K562 (cell line): ENCODE data around the gene DHRS13. TPM values are rescaled to one million over a fixed set of nuclear protein-coding genes. Genes with fewer than 3 reads are reported as not detected.

Source experiments
- ATAC-seq: fragments of 200-7000 bp; cut with Tn5 transposase; 3 replicates; pipeline ENCODE4 v1.9.1; 2020; ENCODE audit warnings: moderate library complexity
- BruUV-seq: library from RNA; stranded (reverse); fragments of 400-500 nt; replicated peaks from 2 replicates; lab custom pipeline; 2021; lab: Mats Ljungman, UMichigan
- CTCF ChIA-PET: fragments of 300-600 bp; formaldehyde crosslinking; extraction: SDS; loops from one replicate; lab custom pipeline; 2021; ENCODE audit warnings: low intra/inter-chr PET ratio; lab: Yijun Ruan, JAX
- POLR2A ChIA-PET: fragments of 300-600, 350-650 bp; sonication (Branson Sonifier 250); formaldehyde crosslinking; extraction: SDS; loops from one replicate; lab custom pipeline; 2021; ENCODE audit warnings: antibody characterized with exemption, inconsistent platforms; lab: Yijun Ruan, JAX
- DNase-seq, 4 experiments: peaks; one replicate each; pipeline versions ENCODE4 v3.0.0 to v3.0.0-alpha.2; 2011 to 2018; ENCODE audit warnings: low spot score in 3 of 4, mixed read lengths in 3 of 4; ENCODE audit errors: extremely low read depth in 1 of 4
- FAIRE-seq: peaks from 2 replicates; lab custom pipeline; 2011; peaks lifted over from hg19 to GRCh38; lab: Jason Lieb, UNC
- H2AFZ ChIP-seq: 2 replicates; pipeline ENCODE4 v1.6.0; 2011; ENCODE audit warnings: low read depth, low read length, control low read depth, inconsistent platforms
- H3K27ac ChIP-seq: fragments of 200-600 bp; 3 replicates; pipeline ENCODE4 v1.8.0; 2011; ENCODE audit warnings: low read depth, mild to moderate bottlenecking, control low read depth, inconsistent platforms, low read length, moderate library complexity, mixed read lengths; ENCODE audit errors: extremely low read depth
- H3K27me3 ChIP-seq, 2 experiments: fragments of 300-600 bp in 1 of 2; 2 replicates in 1 of 2; 3 replicates in 1 of 2; pipeline versions ENCODE4 v1.6.0 to v1.8.0; 2011; ENCODE audit warnings: inconsistent platforms in 2 of 2, low read length in 2 of 2, mild to moderate bottlenecking in 1 of 2, mixed read lengths in 1 of 2, moderate library complexity in 1 of 2; ENCODE audit not compliant: control insufficient read depth in 2 of 2, insufficient read depth in 2 of 2
- H3K36me3 ChIP-seq: fragments of 300-600 bp; 3 replicates; pipeline ENCODE4 v1.8.0; 2011; ENCODE audit warnings: mild to moderate bottlenecking, low read length, inconsistent platforms; ENCODE audit not compliant: control insufficient read depth, insufficient read depth
- H3K4me1 ChIP-seq, 2 experiments: fragments of 200-600 bp in 1 of 2; replicated peaks in 1 of 2; 2 replicates in 1 of 2; 3 replicates in 1 of 2; pipeline versions ENCODE4 v1.5.1 to v1.8.0; 2011; ENCODE audit warnings: inconsistent platforms in 2 of 2, low read length in 2 of 2, mild to moderate bottlenecking in 1 of 2, mixed read lengths in 1 of 2, moderate library complexity in 1 of 2; ENCODE audit not compliant: control insufficient read depth in 2 of 2, insufficient read depth in 2 of 2
- H3K4me2 ChIP-seq: 2 replicates; pipeline ENCODE4 v1.6.1; 2011; ENCODE audit warnings: low read length, control low read depth, inconsistent platforms, mixed read lengths; ENCODE audit not compliant: insufficient read depth
- H3K4me3 ChIP-seq: fragments of 200-600 bp; sonication (generic), shearing (Covaris generic); 2 replicates; pipeline ENCODE4 v1.5.1; 2016; ENCODE audit warnings: control low read depth, inconsistent platforms
- H3K79me2 ChIP-seq: fragments of 200-600 bp; 3 replicates; pipeline ENCODE4 v1.8.0; 2011; ENCODE audit warnings: low read length, inconsistent platforms; ENCODE audit not compliant: control insufficient read depth, insufficient read depth
- H3K9ac ChIP-seq, 2 experiments: 2 replicates each; pipeline versions ENCODE4 v1.6.0 to v1.6.1; 2011; ENCODE audit warnings: low read depth in 2 of 2, low read length in 2 of 2, control low read depth in 1 of 2, inconsistent platforms in 1 of 2, mild to moderate bottlenecking in 1 of 2, mixed read lengths in 1 of 2; ENCODE audit not compliant: insufficient read depth in 1 of 2
- H3K9me1 ChIP-seq: one replicate; pipeline ENCODE4 v1.6.0; 2011; ENCODE audit warnings: inconsistent platforms, mild to moderate bottlenecking, low read length, moderate library complexity; ENCODE audit not compliant: control insufficient read depth, insufficient read depth
- H3K9me3 ChIP-seq: replicated peaks from 2 replicates; pipeline ENCODE4 v1.5.1; 2011; ENCODE audit warnings: low read depth, low read length, inconsistent platforms; ENCODE audit not compliant: control insufficient read depth, insufficient read depth
- H4K20me1 ChIP-seq: replicated peaks from 2 replicates; pipeline ENCODE4 v1.6.1; 2011; ENCODE audit warnings: low read length, inconsistent platforms, mixed read lengths; ENCODE audit not compliant: control insufficient read depth, insufficient read depth
- EHMT2 ChIP-seq: fragments of 450-650 bp; IDR thresholded peaks from 2 replicates; pipeline ENCODE4 v1.6.1; 2018; ENCODE audit warnings: antibody characterized with exemption
- GATAD2B ChIP-seq: fragments of 450-650 bp; IDR thresholded peaks from 2 replicates; pipeline ENCODE4 v1.6.1; 2017; ENCODE audit warnings: mild to moderate bottlenecking, borderline replicate concordance
- THRA ChIP-seq: fragments of 450-650 bp; IDR thresholded peaks from 2 replicates; pipeline ENCODE4 v1.6.1; 2017; ENCODE audit warnings: mild to moderate bottlenecking, moderate library complexity
- VEZF1 ChIP-seq: fragments of 200-800 bp; sonication (Bioruptor generic); IDR thresholded peaks from 2 replicates; pipeline ENCODE4 v1.6.1; 2017; ENCODE audit warnings: missing genetic modification characterization, missing compliant biosample characterization
- ZBTB40 ChIP-seq, 2 experiments: fragments of 450-650 bp in 1 of 2; sonication (generic) in 1 of 2; formaldehyde crosslinking in 1 of 2; IDR thresholded peaks; 2 replicates each; pipeline versions ENCODE4 v1.7.1 to v1.9.0; 2016 to 2022; ENCODE audit warnings: inconsistent platforms in 1 of 2, mild to moderate bottlenecking in 1 of 2, missing genetic modification reagents in 1 of 2
- ZKSCAN1 ChIP-seq: fragments of 150-350 bp; IDR thresholded peaks from 2 replicates; pipeline ENCODE4 v1.6.1; 2016; ENCODE audit warnings: low read depth, low read length
- WGBS: fragments of 100-300 bp; shearing (Covaris generic); methylation state at CpG from one replicate; pipeline ENCODE4 v1.1.6; 2016; ENCODE audit warnings: low coverage, mixed read lengths; ENCODE audit not compliant: insufficient coverage; ENCODE audit errors: missing lambda C conversion rate; 5-methylcytosine and 5-hydroxymethylcytosine counted together
- in situ Hi-C: fragments of 300-500 bp; cut with MboI; formaldehyde crosslinking; loops from 4 replicates; pipeline ENCODE4 v1.15.0; 2018; ENCODE audit warnings: inconsistent platforms, mixed read lengths
- intact Hi-C: fragments of 100-400 bp; cut with micrococcal nuclease; formaldehyde crosslinking; loops from 2 replicates; pipeline ENCODE4 v1.14.2; 2022
- polyA plus RNA-seq, 8 experiments: library from polyadenylated mRNA; depleted of rRNA in 4 of 8; stranded (reverse) in 5 of 8; unstranded in 3 of 8; fragments of >200 nt; fragmentation: Nextera tagmentation in 2 of 8; fragmentation: Illumina TruSeq in 1 of 8; extraction: Ambion mirVana in 2 of 8; extraction: Trizol in 1 of 8; gene quantifications; 2 replicates each; pipeline versions ENCODE4 v1.2.1 to v1.2.3, GENCODE V29; 2011 to 2014; ENCODE audit warnings: inconsistent platforms in 1 of 8, missing spikeins in 1 of 8
- total RNA-seq, 7 experiments: library from RNA; depleted of rRNA in 6 of 7; stranded (reverse); fragments of >200 nt in 6 of 7; fragmentation: Illumina TruSeq in 2 of 7; extraction: Trizol in 2 of 7; gene quantifications; 2 replicates each; pipeline versions ENCODE4 v1.2.1 to v1.2.3, GENCODE V29; 2011 to 2021; ENCODE audit warnings: low replicate concordance in 1 of 7

The DHRS13 gene
- total and polyA plus RNA-seq, 9 of the 15 experiments (the other 6 are each of a cell fraction or from before 2014, with no cell fraction given) = 0.32 to 52.3 (median 34.3) TPM; not detected in 1

GRCh38 chr17:28926786-28927185 lies 23.9 kb upstream of the DHRS13 start (continued):
- TF ChIP-seq GATAD2B (no peak), EHMT2 (no peak)

- in situ Hi-C loops (no loop called here), intact Hi-C loops (loop anchor here (5.0 kb wide), 1 partner anchor 329 kb away; the partner anchor contains the start of gene SPAG5)
- ChIA-PET CTCF (no interaction called here), POLR2A (interaction anchor here (0.6 to 2.6 kb wide), 9 partner anchors 8 to 201 kb away, joined by 3 to 25 read pairs (median 4); no protein-coding TSS in a partner anchor)
- peaks cover 67% of the 10 kb centered on the region for H3K36me3 ChIP-seq
- H3K4me1 ChIP-seq = peaks cover 6 to 45% of the 10 kb centered on the region in 2 experiments
- peak overlapping the region; percentile 41; the same call in 2 of the 3 replicates for H3K27ac ChIP-seq
- BruUV-seq = no TSS peak
- DNase-seq (no peak), ATAC-seq (no peak), FAIRE-seq (no peak)
- no peak overlapping the region for H2AFZ ChIP-seq
- peak overlapping the region in 1 of 2 experiments; percentile 8; a peak in 1 of 4 replicates for H3K9ac ChIP-seq
- H3K27me3 ChIP-seq = no peaks in the 10 kb centered on the region
- H3K9me1 ChIP-seq = no peaks in the 10 kb centered on the region
- no peak overlapping the region for H3K4me3 ChIP-seq
- 71% methylated on average over 2 of the region's 2 CpGs for WGBS
- no peaks in the 10 kb centered on the region for H3K9me3 ChIP-seq
- H3K79me2 ChIP-seq = peaks cover 51% of the 10 kb centered on the region
- H4K20me1 ChIP-seq = peaks cover 14% of the 10 kb centered on the region; the same call in 1 of the 2 replicates
- no peak overlapping the region; the same call in 1 of the 2 replicates for H3K4me2 ChIP-seq
- TF ChIP-seq THRA = no peak
- TF ChIP-seq VEZF1 (CRISPR knock-in tag) = peak; percentile 20
- TF ChIP-seq ZBTB40 (IDR thresholded peaks at IDR 0.05) = 0 out of 2 replicates have a peak, but pooled peaks have one; percentile 1
- no peak for TF ChIP-seq ZBTB40 (CRISPR knock-in tag; IDR thresholded peaks at IDR 0.05)
- TF ChIP-seq ZKSCAN1 = no peak
Measured at GRCh38 chr17:28926366-28926765, 23.5 kb upstream of the DHRS13 start.
